GM19455 (cell line): Measurements from ENCODE around the gene ELAVL2.

Experiments
- ATAC-seq: cut with Tn5 transposase; IDR thresholded peaks from one replicate; pipeline ENCODE4 v1.9.1; 2021; ENCODE audit not compliant: unreplicated experiment

ELAVL2 gene

GRCh38 chr9:23665051-23665450 is 161.0 kb downstream of the ELAVL2 start:
- ATAC-seq = no peak

- ATAC-seq = no peak
These were observed 162.1 kb downstream of the ELAVL2 start for GRCh38 chr9:23663946-23664345.

GRCh38 chr9:23663536-23663935 is 162.5 kb downstream of the ELAVL2 start:
- ATAC-seq = no peak

- ATAC-seq = no peak
These were observed 162.9 kb downstream of the ELAVL2 start for GRCh38 chr9:23663125-23663524.

- ATAC-seq = no peak
These were observed 163.7 kb downstream of the ELAVL2 start for GRCh38 chr9:23662320-23662719.

GRCh38 chr9:23659346-23660006 is 166.6 kb downstream of the ELAVL2 start:
- ATAC-seq = no peak

GRCh38 chr9:23658376-23659258 is 167.4 kb downstream of the ELAVL2 start:
- no peak for ATAC-seq

- no peak for ATAC-seq
These were observed 175.0 kb downstream of the ELAVL2 start for GRCh38 chr9:23651051-23651450.

GRCh38 chr9:23648651-23649050 is 177.4 kb downstream of the ELAVL2 start:
- no peak for ATAC-seq

GRCh38 chr9:23644896-23645295 is 181.1 kb downstream of the ELAVL2 start:
- no peak for ATAC-seq

- ATAC-seq = no peak
These were observed 181.7 kb downstream of the ELAVL2 start for GRCh38 chr9:23644326-23644725.

GRCh38 chr9:23643656-23644258 is 182.3 kb downstream of the ELAVL2 start:
- ATAC-seq = no peak
